Spinal cord (tissue), 10 donors: ENCODE data around the gene ZNF331. TPM values are rescaled to one million over a fixed set of nuclear protein-coding genes. Genes with fewer than 3 reads are reported as not detected.
"Not testable (repeated sequence)": the region's sequence is repeated elsewhere in the genome, so short reads cannot be mapped to it uniquely, and the experiment has no call there.

Source experiments
- DNase-seq, 6 donors: peaks; one replicate each; pipeline versions ENCODE4 v3.0.0 to v3.0.0-alpha.2; 2013 to 2015; ENCODE audit warnings: low spot score in 6 of 6, low read depth in 4 of 6
- H3K27ac ChIP-seq: one replicate; pipeline ENCODE4 v1.5.1; 2013; ENCODE audit warnings: low read depth, low read length, control low read depth
- H3K27me3 ChIP-seq: one replicate; pipeline ENCODE4 v1.6.1; 2013; ENCODE audit warnings: low read length; ENCODE audit not compliant: control insufficient read depth, insufficient read depth
- H3K36me3 ChIP-seq: one replicate; pipeline ENCODE4 v1.6.1; 2013; ENCODE audit warnings: low read length; ENCODE audit not compliant: control insufficient read depth, insufficient read depth
- H3K4me1 ChIP-seq: one replicate; pipeline ENCODE4 v1.6.1; 2013; ENCODE audit warnings: low read length; ENCODE audit not compliant: control insufficient read depth, insufficient read depth
- H3K4me3 ChIP-seq: one replicate; pipeline ENCODE4 v1.5.1; 2013; ENCODE audit warnings: low read depth, low read length, control low read depth
- H3K9me3 ChIP-seq: one replicate; pipeline ENCODE4 v1.6.1; 2013; ENCODE audit warnings: low read length; ENCODE audit not compliant: control insufficient read depth, insufficient read depth
- WGBS: methylation state at CpG from one replicate; pipeline ENCODE4 v1.1.5; 2013; ENCODE audit warnings: missing lambda C conversion rate; ENCODE audit not compliant: insufficient coverage; 5-methylcytosine and 5-hydroxymethylcytosine counted together
- polyA plus RNA-seq, 2 donors: library from polyadenylated mRNA; unstranded; fragments of 120-200 nt; gene quantifications; one replicate each; pipeline ENCODE4 v1.2.1, GENCODE V29; 2013; ENCODE audit not compliant: insufficient read length in 2 of 2
- total RNA-seq, 2 donors: library from RNA; depleted of rRNA in 1 of 2; stranded (reverse); fragments of 120-200 nt in 1 of 2; fragments of >200 nt in 1 of 2; gene quantifications; one replicate each; pipeline versions ENCODE4 v1.2.3 to v1.2.4, GENCODE V29; 2013 to 2014
- donor health status: healthy.

The ZNF331 gene
- total and polyA plus RNA-seq, 4 donors: 21.7 to 37.3 (median 25.8) TPM

- WGBS: 76% methylated on average over 15 of the region's 17 CpGs
- Histone ChIP-seq H3K4me1 (no peaks in the 10 kb centered on the region), H3K27me3 (no peaks in the 10 kb centered on the region), H3K36me3 (no peaks in the 10 kb centered on the region), H3K9me3 (no peaks in the 10 kb centered on the region), H3K4me3 (no peak overlapping the region), H3K27ac (no peak overlapping the region)
- no peak for DNase-seq
These were observed 30.2 kb upstream of the ZNF331 start for GRCh38 chr19:53507523-53508442.

GRCh38 chr19:53509443-53509842 lies 28.5 kb upstream of the ZNF331 start:
- peak in 1 of 6 donors; percentile 10 for DNase-seq
- H3K27me3 ChIP-seq: no peaks in the 10 kb centered on the region
- no peaks in the 10 kb centered on the region for H3K4me1 ChIP-seq
- no peaks in the 10 kb centered on the region for H3K36me3 ChIP-seq
- no peaks in the 10 kb centered on the region for H3K9me3 ChIP-seq
- H3K27ac ChIP-seq: no peak overlapping the region
- H3K4me3 ChIP-seq: no peak overlapping the region
- no CpG with 5 or more reads among the region's 3 CpGs for WGBS

- H3K9me3 ChIP-seq: no peaks in the 10 kb centered on the region
- no peaks in the 10 kb centered on the region for H3K27me3 ChIP-seq
- 83% methylated on average over 1 of the region's 5 CpGs for WGBS
- no peak overlapping the region for H3K4me3 ChIP-seq
- H3K27ac ChIP-seq: no peak overlapping the region
- H3K36me3 ChIP-seq: no peaks in the 10 kb centered on the region
- H3K4me1 ChIP-seq: no peaks in the 10 kb centered on the region
- no peak for DNase-seq
These were observed 28.1 kb upstream of the ZNF331 start for GRCh38 chr19:53509845-53510244.

- Histone ChIP-seq H3K27me3 (no peaks in the 10 kb centered on the region), H3K4me3 (no peak overlapping the region), H3K4me1 (no peaks in the 10 kb centered on the region), H3K36me3 (no peaks in the 10 kb centered on the region), H3K27ac (no peak overlapping the region), H3K9me3 (no peaks in the 10 kb centered on the region)
- whole genome bisulfite sequencing: no CpG with 5 or more reads among the region's 2 CpGs
- no peak for DNase-seq
These were observed 26.6 kb upstream of the ZNF331 start for GRCh38 chr19:53511357-53511756.

- Histone ChIP-seq H3K36me3 (no peaks in the 10 kb centered on the region), H3K27ac (no peak overlapping the region), H3K27me3 (no peaks in the 10 kb centered on the region), H3K4me1 (no peaks in the 10 kb centered on the region), H3K4me3 (no peak overlapping the region), H3K9me3 (no peaks in the 10 kb centered on the region)
- WGBS: 41% methylated on average over 9 of the region's 11 CpGs
- peak in 2 of 6 donors; percentile 56 to 64 for DNase-seq
These were observed 26.0 kb upstream of the ZNF331 start for GRCh38 chr19:53511933-53512374.

GRCh38 chr19:53515047-53515446 lies 22.9 kb upstream of the ZNF331 start:
- H3K36me3 ChIP-seq, H3K27ac ChIP-seq, H3K4me1 ChIP-seq, H3K9me3 ChIP-seq, H3K4me3 ChIP-seq, H3K27me3 ChIP-seq, DNase-seq: not testable (repeated sequence)
- WGBS: no CpG with 5 or more reads among the region's 3 CpGs

- DNase-seq: no peak
- Histone ChIP-seq H3K4me3 (no peak overlapping the region), H3K4me1 (peaks cover 18% of the 10 kb centered on the region), H3K9me3 (no peaks in the 10 kb centered on the region), H3K27ac (no peak overlapping the region), H3K27me3 (no peaks in the 10 kb centered on the region), H3K36me3 (no peaks in the 10 kb centered on the region)
- WGBS: 64% methylated on average over 2 of the region's 5 CpGs
These were observed 20.7 kb upstream of the ZNF331 start for GRCh38 chr19:53517114-53517741.

- no peak for DNase-seq
- Histone ChIP-seq H3K36me3 (no peaks in the 10 kb centered on the region), H3K27ac (no peak overlapping the region), H3K27me3 (no peaks in the 10 kb centered on the region), H3K4me3 (no peak overlapping the region), H3K9me3 (no peaks in the 10 kb centered on the region), H3K4me1 (peaks cover 18% of the 10 kb centered on the region)
- WGBS: 92% methylated on average over 4 of the region's 4 CpGs
These were observed 19.8 kb upstream of the ZNF331 start for GRCh38 chr19:53518121-53518520.

- H3K9me3 ChIP-seq: no peaks in the 10 kb centered on the region
- DNase-seq: no peak
- WGBS: no CpG with 5 or more reads among the region's 1 CpG
- no peaks in the 10 kb centered on the region for H3K36me3 ChIP-seq
- no peak overlapping the region for H3K27ac ChIP-seq
- H3K27me3 ChIP-seq: no peaks in the 10 kb centered on the region
- H3K4me1 ChIP-seq: peaks cover 18% of the 10 kb centered on the region
- no peak overlapping the region for H3K4me3 ChIP-seq
These were observed 19.2 kb upstream of the ZNF331 start for GRCh38 chr19:53518716-53519115.
